Kidney glomerular epithelial cell (primary cell): Measurements from ENCODE around the gene MRPL38.
"Not testable (repeated sequence)": the region's sequence is repeated elsewhere in the genome, so short reads cannot be mapped to it uniquely, and the experiment has no call there.

Source experiments
- DNase-seq: peaks from one replicate; lab custom pipeline; 2025; lab: John Stamatoyannopoulos, UW

The MRPL38 gene

DNA sequence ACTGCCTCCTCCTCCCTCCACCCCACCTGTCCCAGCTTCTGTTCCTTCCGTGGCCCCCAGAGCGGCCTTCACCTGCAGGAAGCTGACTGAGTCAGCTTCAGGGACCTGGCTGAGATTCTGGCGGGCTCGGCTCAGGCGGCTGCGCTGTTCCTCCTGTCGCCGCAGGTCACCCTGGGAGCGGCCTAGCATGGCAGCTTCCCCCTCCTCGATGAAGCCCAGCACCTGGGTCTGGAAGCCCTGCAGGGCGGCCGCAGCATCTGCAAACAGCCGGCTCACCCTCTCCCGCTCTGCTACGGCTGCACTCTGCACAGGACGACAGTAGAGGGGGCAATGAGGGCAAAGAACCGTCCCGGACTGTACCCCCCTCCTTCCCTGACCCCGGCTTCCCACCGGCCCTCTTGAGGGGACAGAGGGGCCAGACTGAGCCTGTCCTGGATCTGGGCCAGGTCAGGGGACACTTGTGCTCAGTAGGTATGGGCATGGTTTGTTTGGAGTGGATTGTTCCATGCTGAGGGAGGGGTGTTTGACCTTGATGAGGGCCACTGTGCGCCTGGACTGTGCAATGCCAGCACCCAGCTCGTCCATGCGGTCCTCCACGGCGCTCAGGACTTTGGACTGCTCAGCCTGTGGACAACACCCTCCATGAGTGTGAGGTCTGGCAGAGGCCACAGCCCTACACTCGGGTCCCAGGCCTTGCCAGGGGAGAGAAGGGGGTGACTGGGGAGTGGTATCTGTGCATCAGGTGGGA lies 28.3 kb downstream of the MRPL38 start:
- DNase-seq, result no peak

DNA sequence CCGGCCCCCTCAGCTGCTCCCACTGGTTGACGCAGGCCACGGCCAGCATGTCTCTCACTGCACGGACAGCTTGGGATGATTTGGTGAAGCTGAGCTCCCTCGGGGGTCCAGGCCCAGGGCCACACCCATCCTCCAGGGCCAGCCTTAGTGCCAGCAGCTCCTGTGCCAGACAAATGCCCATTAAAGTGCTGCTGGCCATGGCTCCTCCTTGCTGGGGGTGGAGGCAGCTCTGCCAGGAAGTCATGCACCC lies 28.8 kb downstream of the MRPL38 start:
- DNase-seq, result peak; percentile 66

DNA sequence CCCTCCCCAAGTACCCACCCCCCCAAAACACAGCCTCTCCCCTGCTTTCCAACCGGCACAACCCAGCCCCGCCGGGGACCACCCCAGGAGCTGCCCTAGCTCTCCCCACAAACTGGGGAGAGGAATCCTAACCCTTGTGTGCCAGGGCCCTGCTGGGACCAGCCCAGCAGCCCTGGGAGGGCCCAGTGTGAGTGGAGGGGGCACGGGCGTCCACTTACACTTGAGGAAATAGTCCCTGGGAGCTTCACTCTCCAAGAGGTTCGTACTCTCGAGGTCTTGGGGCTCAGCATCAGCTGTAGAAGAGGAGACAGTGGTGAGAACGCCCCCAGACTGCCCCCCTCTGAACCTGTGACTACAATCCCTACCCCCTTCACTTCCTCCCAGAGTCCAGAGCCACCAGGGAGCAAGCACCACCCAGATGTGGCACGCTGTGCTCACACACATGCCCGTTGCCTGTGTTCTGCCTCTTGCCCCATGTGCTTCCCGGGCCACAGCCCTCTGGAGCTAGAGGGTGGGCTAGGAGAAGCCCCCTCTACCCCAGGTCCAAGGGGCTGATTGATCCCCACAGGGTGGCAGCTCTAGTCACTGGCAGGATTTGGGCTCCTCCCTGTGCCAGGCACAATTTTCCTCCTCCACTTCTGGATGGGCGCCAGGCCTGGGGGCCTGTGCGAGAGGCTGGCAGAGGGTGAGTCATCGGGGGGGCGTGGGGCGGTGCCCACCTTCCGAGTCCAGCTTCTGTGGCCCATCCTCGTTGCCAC lies 29.3 kb downstream of the MRPL38 start:
- DNase-seq, result peak; percentile 66

DNA sequence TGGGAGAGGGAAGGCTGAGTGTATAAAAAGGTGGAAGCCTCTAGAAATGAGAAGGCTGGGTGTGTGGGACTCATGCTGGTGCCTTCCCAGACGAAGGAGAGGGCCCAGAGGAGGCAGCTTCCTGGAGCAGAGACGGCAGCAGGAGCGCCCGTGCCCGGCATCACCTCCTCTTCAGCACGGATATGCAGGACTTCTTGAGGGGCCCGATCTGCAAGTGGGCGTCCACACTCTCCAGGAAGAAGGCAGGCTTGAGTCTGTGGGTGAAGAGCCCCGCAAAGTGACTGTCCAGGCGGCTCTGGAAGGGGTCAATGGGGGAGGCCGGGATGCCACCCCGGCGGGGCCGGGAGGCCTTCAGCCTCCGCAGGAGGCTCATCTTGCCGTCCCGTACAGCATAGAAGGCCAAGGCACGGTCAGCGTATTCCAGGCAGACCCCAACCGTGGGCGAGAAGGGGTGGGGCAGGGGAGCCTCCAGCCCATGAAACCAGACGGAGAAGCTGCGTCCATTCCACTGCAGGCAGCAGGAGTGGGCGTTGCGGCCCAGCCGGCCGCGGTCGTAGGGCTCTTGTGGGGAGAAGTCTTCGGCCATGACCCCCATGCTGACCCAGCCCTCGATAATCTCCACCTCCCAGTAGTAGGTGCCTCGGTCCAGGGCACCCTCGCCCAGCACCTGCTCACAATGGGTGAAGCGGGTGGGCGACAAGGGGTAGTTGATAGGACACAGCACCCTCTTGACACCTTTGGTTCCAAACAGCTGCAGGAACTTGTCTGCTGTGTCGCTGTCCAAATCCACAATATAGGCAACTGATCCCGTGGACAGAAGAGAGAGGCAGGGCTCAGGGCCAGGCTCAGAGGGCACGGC lies 30.1 kb downstream of the MRPL38 start:
- DNase-seq, result no peak

- no peak for DNase-seq
Observed at GRCh38 chr17:75873587-75874322, 30.9 kb downstream of the MRPL38 start.

- DNase-seq, result peak; percentile 45
Observed at GRCh38 chr17:75872434-75873351, 32.0 kb downstream of the MRPL38 start.

DNA sequence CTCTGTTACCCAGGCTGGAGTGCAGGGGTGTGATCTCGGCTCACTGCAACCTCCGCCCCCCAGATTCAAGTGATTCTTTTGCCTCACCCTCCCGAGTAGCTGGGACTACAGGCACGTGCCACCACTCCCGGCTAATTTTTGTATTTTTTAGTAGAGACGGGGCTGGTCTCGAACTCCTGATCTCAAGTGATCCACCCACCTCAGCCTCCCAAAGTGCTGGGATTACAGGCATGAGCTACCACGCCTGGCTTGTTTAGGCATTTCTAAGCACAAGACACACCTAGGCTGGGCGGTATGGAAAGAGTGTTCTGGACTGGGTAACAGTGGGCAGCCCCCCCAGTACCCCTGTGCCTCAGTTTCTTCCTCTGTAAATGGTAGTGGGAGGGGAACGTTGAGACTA lies 34.5 kb downstream of the MRPL38 start:
- DNase-seq, result not testable (repeated sequence)

DNA sequence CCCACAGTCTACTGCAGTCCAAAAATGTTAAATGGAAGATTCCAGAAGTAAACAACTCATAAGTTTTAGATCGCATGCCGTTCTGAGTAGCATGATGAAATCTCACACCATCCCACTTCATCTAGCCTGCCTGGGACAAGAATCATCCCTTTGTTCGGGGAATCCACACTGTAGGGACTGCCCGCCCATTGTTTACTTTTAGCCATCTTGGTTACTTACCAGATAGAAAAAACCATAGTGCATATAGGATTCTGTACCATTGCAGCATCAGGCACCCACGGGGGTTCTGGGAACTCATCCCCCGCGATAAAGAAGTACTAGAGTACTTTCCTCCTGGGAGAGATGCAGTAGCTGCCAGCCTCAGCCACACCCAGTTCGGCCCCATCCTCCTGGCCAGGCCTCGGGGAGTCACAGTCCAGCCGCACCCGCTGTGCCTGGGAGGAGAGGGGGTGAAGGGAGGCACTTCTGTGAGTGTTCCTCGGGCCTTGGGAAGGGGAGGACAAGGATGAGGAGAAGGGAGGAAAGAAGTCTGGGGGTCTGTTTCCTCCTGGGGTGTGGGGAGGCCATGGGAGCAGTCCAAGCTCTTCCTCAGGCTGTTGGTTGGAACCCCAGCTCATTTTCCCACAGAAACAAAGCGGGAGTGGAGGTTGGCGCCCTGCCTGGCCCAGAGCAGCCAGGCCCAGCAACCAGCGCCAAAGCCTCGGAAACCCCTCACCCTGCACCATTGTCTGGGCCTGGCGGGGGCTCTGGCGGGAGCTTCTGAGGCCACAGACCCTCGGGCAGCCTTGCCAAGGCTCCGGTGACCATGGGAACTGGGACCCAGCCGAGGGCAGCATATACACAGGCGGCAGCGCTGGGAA lies 35.2 kb downstream of the MRPL38 start:
- no peak for DNase-seq

GRCh38 chr17:75868730-75869281 lies 35.9 kb downstream of the MRPL38 start:
- not testable (repeated sequence) for DNase-seq

- not testable (repeated sequence) for DNase-seq
Observed at GRCh38 chr17:75865404-75866188, 39.1 kb downstream of the MRPL38 start.

- DNase-seq, result not testable (repeated sequence)
Observed at GRCh38 chr17:75864887-75865286, 39.8 kb downstream of the MRPL38 start.

GRCh38 chr17:75864448-75864871 lies 40.2 kb downstream of the MRPL38 start:
- DNase-seq, result no peak

DNA sequence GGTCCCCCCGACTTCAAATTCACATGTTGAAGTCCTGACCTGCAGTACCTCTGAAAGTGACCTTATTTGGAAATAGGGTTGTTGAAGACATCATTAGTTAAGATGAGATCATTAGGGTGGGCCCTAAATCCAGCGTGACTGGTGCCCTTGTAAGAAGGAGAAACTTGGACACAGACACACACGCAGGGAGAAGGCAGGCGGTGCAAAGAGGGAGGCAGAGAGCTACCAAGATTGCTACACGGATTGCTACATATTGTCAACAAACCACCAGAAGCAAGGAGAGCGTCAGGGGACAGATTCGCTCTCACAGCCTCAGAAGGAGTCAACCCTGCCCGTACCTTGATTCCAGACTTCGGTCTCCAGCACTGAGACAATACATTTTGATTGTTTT lies 42.8 kb downstream of the MRPL38 start:
- no peak for DNase-seq

- DNase-seq, result not testable (repeated sequence)
Observed at GRCh38 chr17:75859358-75859757, 45.3 kb downstream of the MRPL38 start.

- peak; percentile 30 for DNase-seq
Observed at GRCh38 chr17:75856062-75856756, 48.5 kb downstream of the MRPL38 start.

GRCh38 chr17:75855310-75856061 lies 49.2 kb downstream of the MRPL38 start, which contains the start of gene WBP2:
WBP2 (minus strand) TSS chr17:75855335; CDS start chr17:75855297, 38 bp downstream.
- DNase-seq, result peak; percentile 99

GRCh38 chr17:75854881-75855309 lies 49.8 kb downstream of the MRPL38 start:
- no peak for DNase-seq
